Measurements from ENCODE around the gene MACROD2.

Gene MACROD2

DNA sequence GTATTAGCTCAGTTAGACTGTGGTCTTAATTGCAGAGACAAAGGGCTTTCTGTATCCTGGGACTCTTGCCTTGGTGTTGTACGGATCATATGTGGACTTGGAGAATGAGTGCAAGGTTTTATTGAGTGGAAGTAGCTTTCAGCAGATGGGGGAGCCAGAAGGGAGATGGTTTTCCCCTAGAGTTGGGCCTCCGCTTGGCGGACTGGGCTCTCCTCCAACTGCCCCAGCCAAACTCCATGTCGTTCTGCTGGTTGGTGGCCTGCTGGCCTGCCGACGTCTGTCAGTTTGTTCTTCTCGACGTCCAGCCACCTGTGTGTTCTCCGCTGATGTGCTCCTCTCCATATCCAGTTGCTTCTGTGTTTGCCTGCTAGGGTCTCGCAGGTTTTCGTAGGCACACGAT is 531.6 kb downstream of the MACROD2 start:
- no peaks in the 10 kb centered on the region for H3K36me3 Mint-ChIP-seq (ENCODE audit: low read depth)
- no peaks in the 10 kb centered on the region for H3K27me3 Mint-ChIP-seq (ENCODE audit: low read depth)
- no peak for DNase-seq (ENCODE audit: low spot score)
- no peak overlapping the region for H3K4me3 Mint-ChIP-seq
- H3K9me3 Mint-ChIP-seq, result peaks cover 50% of the 10 kb centered on the region
- no peak overlapping the region for H3K27ac Mint-ChIP-seq
- H3K4me1 Mint-ChIP-seq (ENCODE audit: low read depth), result no peaks in the 10 kb centered on the region

DNA sequence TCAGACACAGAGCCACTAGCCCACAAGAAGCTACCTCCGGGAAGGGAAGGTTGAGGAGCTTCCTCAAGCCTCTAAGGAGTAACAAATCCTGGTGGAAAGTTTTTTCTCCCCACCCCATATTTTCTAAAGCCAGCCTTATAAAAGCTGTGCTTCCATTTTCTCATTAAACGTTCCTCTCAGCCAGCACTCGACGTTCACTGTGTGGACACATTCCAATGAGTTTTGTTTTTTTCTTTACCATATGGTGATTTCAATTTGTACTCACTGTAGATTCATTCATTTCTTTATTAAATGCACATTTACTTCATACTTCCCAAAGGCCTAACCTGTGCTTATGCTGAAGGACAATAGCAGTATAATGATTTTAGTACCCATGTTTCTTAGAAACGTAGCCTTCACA is 536.5 kb downstream of the MACROD2 start:
- no peak overlapping the region for H3K27ac Mint-ChIP-seq
- H3K9me3 Mint-ChIP-seq, result peaks cover 22% of the 10 kb centered on the region
- H3K4me3 Mint-ChIP-seq, result no peak overlapping the region
- DNase-seq (ENCODE audit: low spot score), result no peak
- no peaks in the 10 kb centered on the region for H3K27me3 Mint-ChIP-seq (ENCODE audit: low read depth)
- no peaks in the 10 kb centered on the region for H3K36me3 Mint-ChIP-seq (ENCODE audit: low read depth)
- H3K4me1 Mint-ChIP-seq (ENCODE audit: low read depth), result no peaks in the 10 kb centered on the region

DNA sequence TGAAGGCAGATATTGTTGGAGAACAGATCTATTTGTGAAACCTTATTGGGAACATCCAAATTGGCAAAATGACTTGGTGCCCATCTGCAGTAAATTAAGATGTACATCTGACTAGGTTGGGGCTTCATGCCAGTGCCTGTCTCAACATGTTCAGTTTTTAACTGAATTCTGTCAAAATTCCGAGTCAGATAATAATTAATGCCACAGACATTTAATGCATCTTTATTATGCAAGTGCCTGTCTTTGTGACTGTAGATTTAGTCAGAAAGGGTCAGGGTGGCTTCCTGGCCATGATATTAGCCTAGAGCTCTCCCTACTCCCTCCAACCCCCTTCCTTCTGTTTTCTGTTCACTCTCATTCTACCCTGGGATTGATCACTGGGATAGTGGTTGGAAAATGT is 541.4 kb downstream of the MACROD2 start:
- no peak overlapping the region for H3K4me3 Mint-ChIP-seq
- no peaks in the 10 kb centered on the region for H3K4me1 Mint-ChIP-seq (ENCODE audit: low read depth)
- DNase-seq (ENCODE audit: low spot score), result no peak
- no peak overlapping the region for H3K27ac Mint-ChIP-seq
- no peaks in the 10 kb centered on the region for H3K27me3 Mint-ChIP-seq (ENCODE audit: low read depth)
- H3K36me3 Mint-ChIP-seq (ENCODE audit: low read depth), result no peaks in the 10 kb centered on the region
- H3K9me3 Mint-ChIP-seq, result peaks cover 17% of the 10 kb centered on the region

DNA sequence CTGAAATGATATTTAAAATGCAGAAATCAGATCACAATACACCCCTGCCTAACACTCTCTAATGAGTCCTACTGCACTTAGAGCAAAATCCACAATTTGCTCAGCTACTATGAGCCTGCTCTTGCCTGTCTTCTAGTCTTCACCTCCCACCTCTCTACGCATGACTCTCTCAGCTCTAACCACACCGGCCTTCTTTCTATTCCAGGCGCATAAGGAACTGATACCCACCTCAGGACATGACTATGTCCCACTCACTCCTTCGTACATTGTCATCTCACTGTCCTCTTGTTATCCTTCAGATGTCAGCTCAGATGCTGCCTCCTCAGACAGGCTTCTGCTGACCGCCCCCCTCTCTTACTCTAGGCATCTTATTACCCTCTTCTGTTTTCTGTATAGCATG is 543.1 kb downstream of the MACROD2 start:
- Mint-ChIP-seq H3K27ac (no peak overlapping the region), H3K4me1 (ENCODE audit: low read depth) (no peaks in the 10 kb centered on the region), H3K4me3 (no peak overlapping the region), H3K9me3 (peaks cover 17% of the 10 kb centered on the region), H3K36me3 (ENCODE audit: low read depth) (no peaks in the 10 kb centered on the region), H3K27me3 (ENCODE audit: low read depth) (no peaks in the 10 kb centered on the region)
- no peak for DNase-seq (ENCODE audit: low spot score)

DNA sequence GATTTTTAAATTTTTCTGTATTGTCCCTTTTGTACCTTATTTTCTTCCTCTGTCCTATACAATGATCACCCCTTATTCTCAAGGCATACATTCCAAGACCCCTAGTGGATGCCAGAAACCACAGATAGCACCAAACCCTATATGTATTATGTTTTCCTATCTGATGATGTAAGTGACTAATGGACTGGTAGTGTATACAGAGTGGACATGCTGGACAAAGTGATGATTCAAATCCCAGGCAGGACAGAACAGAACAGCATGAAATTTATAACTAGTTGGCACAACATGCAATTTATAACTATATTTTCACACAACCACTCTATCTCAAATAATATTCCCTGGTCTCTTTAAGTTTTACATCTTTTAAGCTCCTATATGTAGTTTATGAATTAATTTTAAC is 547.7 kb downstream of the MACROD2 start:
- Mint-ChIP-seq H3K36me3 (ENCODE audit: low read depth) (no peaks in the 10 kb centered on the region), H3K9me3 (peaks cover 19% of the 10 kb centered on the region), H3K27ac (no peak overlapping the region), H3K4me1 (ENCODE audit: low read depth) (no peaks in the 10 kb centered on the region), H3K27me3 (ENCODE audit: low read depth) (no peaks in the 10 kb centered on the region), H3K4me3 (no peak overlapping the region)
- no peak for DNase-seq (ENCODE audit: low spot score)

DNA sequence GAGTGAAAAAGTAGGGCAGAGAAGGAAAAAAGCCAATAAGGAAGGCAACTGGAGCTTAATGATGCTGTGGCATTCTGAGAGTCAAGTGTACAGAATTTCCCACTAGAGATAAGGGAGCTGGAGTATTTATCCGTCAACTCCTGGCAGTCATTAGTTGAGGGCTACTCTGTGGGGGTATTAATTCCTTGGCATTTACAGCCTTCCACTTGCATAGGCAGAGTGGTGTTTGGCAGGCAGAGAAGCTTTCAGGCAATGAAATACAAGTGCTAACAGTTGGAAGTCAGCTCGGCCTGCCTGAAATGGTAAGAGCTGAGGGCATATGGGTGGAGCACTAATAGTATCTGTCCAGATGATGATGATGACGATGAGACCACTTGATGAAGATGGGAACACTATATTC is 549.4 kb downstream of the MACROD2 start:
- no peaks in the 10 kb centered on the region for H3K27me3 Mint-ChIP-seq (ENCODE audit: low read depth)
- peaks cover 11% of the 10 kb centered on the region for H3K9me3 Mint-ChIP-seq
- no peaks in the 10 kb centered on the region for H3K4me1 Mint-ChIP-seq (ENCODE audit: low read depth)
- H3K27ac Mint-ChIP-seq, result no peak overlapping the region
- no peak for DNase-seq (ENCODE audit: low spot score)
- no peak overlapping the region for H3K4me3 Mint-ChIP-seq
- H3K36me3 Mint-ChIP-seq (ENCODE audit: low read depth), result no peaks in the 10 kb centered on the region

DNA sequence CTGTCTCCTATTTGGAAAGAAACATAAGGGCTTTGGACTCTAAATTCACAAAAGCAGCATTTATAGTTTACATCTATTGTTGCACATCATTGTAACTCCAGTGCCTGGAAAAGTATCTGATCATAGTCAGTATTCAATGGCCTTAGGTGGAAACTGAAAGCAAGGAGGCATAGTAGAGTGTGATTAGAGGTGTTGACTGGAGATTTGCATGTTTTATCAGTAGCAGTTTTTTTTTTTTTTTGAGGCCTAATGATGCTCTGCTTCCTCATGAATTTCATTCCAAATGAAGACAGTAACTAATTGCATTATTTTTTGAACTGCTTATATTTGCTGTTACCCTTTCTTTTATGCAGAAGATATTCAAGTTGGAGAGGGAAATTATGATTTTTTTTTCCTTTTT is 555.3 kb downstream of the MACROD2 start:
- Mint-ChIP-seq H3K9me3 (peaks cover 15% of the 10 kb centered on the region), H3K4me1 (ENCODE audit: low read depth) (no peaks in the 10 kb centered on the region), H3K4me3 (no peak overlapping the region), H3K27ac (no peak overlapping the region), H3K27me3 (ENCODE audit: low read depth) (no peaks in the 10 kb centered on the region), H3K36me3 (ENCODE audit: low read depth) (no peaks in the 10 kb centered on the region)
- no peak for DNase-seq (ENCODE audit: low spot score)

DNA sequence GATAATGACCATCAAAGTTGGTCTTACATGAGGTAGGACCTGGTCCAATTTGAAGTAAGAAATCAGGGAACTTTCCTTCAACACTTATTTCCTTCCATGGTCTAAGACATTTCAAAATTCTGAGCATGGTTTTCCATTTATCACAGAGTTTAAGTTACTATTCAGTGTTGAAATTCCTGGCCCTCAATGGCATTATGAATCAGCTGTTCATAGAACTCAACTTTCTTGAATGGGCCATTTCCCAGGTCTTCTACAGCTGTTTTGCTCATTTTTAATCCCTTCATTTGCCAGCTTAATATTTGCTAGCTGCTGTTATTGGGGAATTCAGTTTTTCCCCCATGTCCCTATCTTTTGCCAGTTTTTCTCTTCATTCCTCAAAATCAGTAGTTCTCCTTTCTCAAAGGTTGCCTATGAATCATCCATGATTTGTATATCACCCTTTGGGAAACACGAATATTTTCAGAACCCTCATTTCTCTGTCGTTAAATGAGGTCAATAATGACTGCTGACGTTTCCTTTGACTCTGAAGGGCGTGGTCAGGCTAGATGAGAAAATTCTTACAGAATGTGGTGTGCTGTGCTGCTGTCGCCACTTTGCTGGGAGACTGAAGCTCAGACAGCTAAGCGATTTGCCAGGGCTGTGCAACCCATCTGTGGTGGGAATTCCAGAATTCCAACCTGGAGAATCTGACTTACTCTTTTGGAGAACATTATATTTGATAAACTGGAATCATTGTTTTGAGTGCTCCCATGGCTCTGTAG is 558.6 kb downstream of the MACROD2 start:
- Mint-ChIP-seq H3K27ac (no peak overlapping the region), H3K27me3 (ENCODE audit: low read depth) (no peaks in the 10 kb centered on the region), H3K36me3 (ENCODE audit: low read depth) (no peaks in the 10 kb centered on the region), H3K4me3 (no peak overlapping the region), H3K9me3 (peaks cover 21% of the 10 kb centered on the region), H3K4me1 (ENCODE audit: low read depth) (no peaks in the 10 kb centered on the region)
- no peak for DNase-seq (ENCODE audit: low spot score)

DNA sequence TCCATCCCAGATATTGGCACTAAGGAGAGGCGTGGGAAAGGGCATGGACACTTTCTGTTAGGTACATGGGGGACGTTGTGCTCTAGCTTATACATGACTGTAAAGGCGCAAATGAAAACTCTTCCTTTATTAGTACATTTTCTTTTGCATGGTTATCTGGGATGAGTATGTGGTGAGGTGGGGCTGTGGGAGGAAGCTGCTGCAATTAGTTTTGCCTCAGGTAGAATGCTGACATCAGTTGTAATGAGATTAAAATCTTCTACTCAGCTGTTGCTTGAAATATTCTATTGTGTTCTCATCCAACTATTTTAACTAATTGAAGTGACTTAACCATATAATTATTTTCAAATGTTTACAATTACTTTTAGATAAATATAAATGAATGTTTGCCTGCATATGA is 560.4 kb downstream of the MACROD2 start:
- no peak for DNase-seq (ENCODE audit: low spot score)

DNA sequence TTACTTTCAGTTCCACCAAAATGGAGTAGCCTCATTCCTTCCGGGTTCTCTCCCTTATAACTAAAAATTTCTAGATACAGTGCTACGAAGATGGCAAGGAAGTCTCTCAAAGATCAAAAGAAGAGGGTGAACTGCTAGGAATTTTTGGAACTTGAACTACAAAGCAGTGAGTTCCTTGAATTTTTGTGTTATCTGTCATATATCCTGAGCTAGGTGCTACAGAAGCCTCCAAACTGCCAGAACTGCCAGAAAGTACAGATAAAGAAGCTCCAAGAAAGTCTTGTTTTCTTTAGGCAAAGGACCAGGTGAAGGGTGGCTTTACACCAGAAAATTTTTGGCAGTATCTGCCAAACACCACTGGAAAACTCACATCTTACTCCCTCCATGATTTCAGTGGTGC is 560.9 kb downstream of the MACROD2 start:
- Mint-ChIP-seq H3K27me3 (ENCODE audit: low read depth) (no peaks in the 10 kb centered on the region), H3K4me3 (no peak overlapping the region), H3K27ac (no peak overlapping the region), H3K36me3 (ENCODE audit: low read depth) (no peaks in the 10 kb centered on the region), H3K4me1 (ENCODE audit: low read depth) (no peaks in the 10 kb centered on the region), H3K9me3 (peaks cover 14% of the 10 kb centered on the region)
- DNase-seq (ENCODE audit: low spot score), result no peak

More for the DNA sequence above, 560.4 kb downstream of the MACROD2 start:
- Mint-ChIP-seq H3K4me3 (no peak overlapping the region), H3K9me3 (peaks cover 14% of the 10 kb centered on the region), H3K27ac (no peak overlapping the region), H3K27me3 (ENCODE audit: low read depth) (no peaks in the 10 kb centered on the region), H3K36me3 (ENCODE audit: low read depth) (no peaks in the 10 kb centered on the region), H3K4me1 (ENCODE audit: low read depth) (no peaks in the 10 kb centered on the region)

DNA sequence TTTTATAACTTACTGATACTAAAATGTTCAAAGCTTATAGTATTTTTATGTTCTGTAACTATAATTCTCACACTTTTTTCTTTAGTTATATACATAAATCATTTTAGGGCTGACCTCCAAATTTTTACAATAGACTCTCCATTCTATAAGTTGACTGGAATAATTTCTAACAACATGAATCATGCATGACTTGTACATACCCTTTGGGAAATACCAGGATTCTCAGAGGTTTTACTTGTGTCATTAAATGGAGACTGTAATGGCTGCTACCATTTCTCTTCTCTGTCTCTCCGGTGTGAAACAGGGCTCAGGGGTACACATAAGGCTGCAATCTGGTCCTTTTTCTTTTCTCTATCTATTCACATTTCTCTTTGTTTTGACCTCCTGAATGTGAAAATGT is 564.3 kb downstream of the MACROD2 start:
- Mint-ChIP-seq H3K4me1 (ENCODE audit: low read depth) (no peaks in the 10 kb centered on the region), H3K36me3 (ENCODE audit: low read depth) (no peaks in the 10 kb centered on the region), H3K27me3 (ENCODE audit: low read depth) (no peaks in the 10 kb centered on the region), H3K9me3 (peaks cover 25% of the 10 kb centered on the region), H3K4me3 (no peak overlapping the region), H3K27ac (no peak overlapping the region)
- DNase-seq (ENCODE audit: low spot score), result no peak

DNA sequence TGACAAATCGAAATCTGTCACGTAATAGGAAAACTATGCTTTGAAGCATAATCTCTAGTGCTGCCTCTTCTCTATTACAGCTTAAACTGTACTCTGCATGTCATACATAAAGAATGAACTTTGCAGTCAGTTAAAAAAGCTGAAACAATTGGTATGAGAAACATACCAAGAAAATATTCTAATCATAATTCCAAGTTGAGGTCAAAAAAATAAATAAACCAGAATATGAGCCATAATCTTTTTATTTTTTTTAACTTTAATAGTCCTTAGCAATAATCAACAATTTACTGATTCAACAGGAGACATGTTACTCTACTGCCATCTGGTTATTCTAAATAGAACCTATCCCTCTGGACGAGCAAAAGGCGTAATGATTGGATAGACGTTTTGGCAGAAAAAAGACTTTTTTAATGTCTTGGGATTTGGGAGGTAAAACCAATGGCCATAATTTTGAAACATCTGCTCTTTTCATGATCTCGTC is 566.5 kb downstream of the MACROD2 start:
- Mint-ChIP-seq H3K4me3 (no peak overlapping the region), H3K27me3 (ENCODE audit: low read depth) (no peaks in the 10 kb centered on the region), H3K4me1 (ENCODE audit: low read depth) (no peaks in the 10 kb centered on the region), H3K27ac (no peak overlapping the region), H3K9me3 (peaks cover 29% of the 10 kb centered on the region), H3K36me3 (ENCODE audit: low read depth) (no peaks in the 10 kb centered on the region)
- DNase-seq (ENCODE audit: low spot score), result no peak

DNA sequence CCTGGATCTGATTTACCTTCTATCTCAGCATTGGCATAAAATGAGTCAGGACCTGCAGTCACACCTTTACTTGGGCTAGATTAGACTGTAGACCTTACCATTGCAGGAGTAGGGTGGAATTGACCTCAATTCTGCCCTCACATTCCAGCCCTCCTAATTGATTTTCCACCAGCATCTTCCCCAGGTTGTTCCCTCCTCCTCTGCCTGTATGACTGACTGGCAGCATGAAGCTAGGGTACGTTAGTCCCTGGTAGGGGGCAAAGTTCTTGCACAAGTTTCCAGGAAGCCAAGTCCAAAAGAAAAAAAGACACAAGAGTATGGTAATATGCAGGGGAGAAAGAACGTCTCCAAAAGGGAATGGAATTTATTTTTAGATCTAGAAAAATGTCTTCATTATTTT is 567.7 kb downstream of the MACROD2 start:
- peaks cover 27% of the 10 kb centered on the region for H3K9me3 Mint-ChIP-seq

DNA sequence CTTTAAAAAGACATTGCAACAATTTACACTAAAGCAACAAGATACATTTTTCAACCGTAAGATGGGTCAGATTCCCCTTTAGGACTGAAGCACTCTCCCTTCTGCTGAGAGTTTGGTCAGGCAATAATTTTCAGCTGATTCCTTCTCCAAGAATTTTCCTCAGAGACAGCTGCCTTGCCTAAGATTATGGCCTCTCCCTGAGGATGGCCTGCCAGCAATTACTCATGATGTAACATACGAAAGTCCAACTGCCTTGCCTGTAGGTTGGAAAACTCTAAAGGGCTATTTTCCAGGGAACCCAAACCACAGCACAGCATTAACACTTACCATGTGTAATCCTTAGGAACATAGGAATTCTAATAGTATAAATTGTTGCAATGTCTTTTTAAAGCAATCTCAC is 571.2 kb downstream of the MACROD2 start:
- Mint-ChIP-seq H3K27me3 (ENCODE audit: low read depth) (no peaks in the 10 kb centered on the region), H3K9me3 (peaks cover 31% of the 10 kb centered on the region), H3K4me1 (ENCODE audit: low read depth) (no peaks in the 10 kb centered on the region), H3K36me3 (ENCODE audit: low read depth) (no peaks in the 10 kb centered on the region), H3K27ac (no peak overlapping the region), H3K4me3 (no peak overlapping the region)
- DNase-seq (ENCODE audit: low spot score), result no peak

More for the DNA sequence above, 567.7 kb downstream of the MACROD2 start:
- Mint-ChIP-seq H3K27ac (no peak overlapping the region), H3K36me3 (ENCODE audit: low read depth) (no peaks in the 10 kb centered on the region), H3K4me3 (no peak overlapping the region), H3K27me3 (ENCODE audit: low read depth) (no peaks in the 10 kb centered on the region), H3K4me1 (ENCODE audit: low read depth) (no peaks in the 10 kb centered on the region)
- DNase-seq (ENCODE audit: low spot score), result no peak

DNA sequence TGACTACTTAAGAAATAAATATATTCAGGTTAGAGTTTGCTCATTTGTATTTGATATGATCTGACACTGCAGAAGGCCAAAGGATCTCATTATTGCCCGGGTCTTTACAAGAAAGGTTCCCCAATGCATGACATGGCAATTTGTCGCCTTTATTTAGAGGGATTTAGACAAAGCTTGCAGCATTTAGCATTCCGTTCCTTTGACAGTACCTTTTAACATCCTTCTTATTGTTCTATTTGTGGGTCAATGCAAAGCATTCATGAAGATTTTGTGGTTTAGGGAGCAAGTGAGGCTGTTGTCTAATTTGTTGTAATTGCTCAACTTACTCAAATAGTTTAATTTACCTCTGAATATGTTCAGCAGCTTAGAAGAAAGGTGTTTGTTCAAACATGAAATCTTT is 572.9 kb downstream of the MACROD2 start:
- peaks cover 28% of the 10 kb centered on the region for H3K9me3 Mint-ChIP-seq
- H3K4me3 Mint-ChIP-seq, result no peak overlapping the region
- H3K27me3 Mint-ChIP-seq (ENCODE audit: low read depth), result no peaks in the 10 kb centered on the region
- H3K27ac Mint-ChIP-seq, result no peak overlapping the region
- H3K36me3 Mint-ChIP-seq (ENCODE audit: low read depth), result no peaks in the 10 kb centered on the region
- H3K4me1 Mint-ChIP-seq (ENCODE audit: low read depth), result no peaks in the 10 kb centered on the region
- DNase-seq (ENCODE audit: low spot score), result no peak
